K562 treated with DMSO at 1 percent for 12 hours (cell line): ENCODE results near the gene CHRM2. TPM values are rescaled to one million over a fixed set of nuclear protein-coding genes. Genes with fewer than 3 reads are reported as not detected.

ENCODE experiments used
- total RNA-seq: library from RNA; unstranded; fragments of 300-600 nt; gene quantifications from 2 replicates; pipeline ENCODE4 v1.2.3, GENCODE V29; 2022; ENCODE audit not compliant: insufficient read depth

The CHRM2 gene
- total RNA-seq, result not detected in 2 replicates

GRCh38 chr7:136868496-136869000 lies at the start of gene CHRM2:
CHRM2 (plus strand) TSS chr7:136868652; CDS start chr7:137014866, 146,214 bp downstream.

